Endothelial cell (in vitro differentiated cells): ENCODE data around the gene DBH. TPM values are rescaled to one million over a fixed set of nuclear protein-coding genes. Genes with fewer than 3 reads are reported as not detected.

Source experiments
- DNase-seq: peaks from one replicate; pipeline ENCODE4 v3.0.0; 2021; ENCODE audit warnings: low spot score
- H3K27ac Mint-ChIP-seq: one replicate; pipeline ENCODE4 v1.8.0; 2021; ENCODE audit warnings: mixed read lengths, inconsistent platforms; ENCODE audit not compliant: unreplicated experiment
- H3K27me3 Mint-ChIP-seq: one replicate; pipeline ENCODE4 v1.8.0; 2021; ENCODE audit warnings: mild to moderate bottlenecking, moderate library complexity, mixed read lengths, inconsistent platforms; ENCODE audit not compliant: unreplicated experiment
- H3K36me3 Mint-ChIP-seq: one replicate; pipeline ENCODE4 v1.8.0; 2021; ENCODE audit warnings: mild to moderate bottlenecking, low read depth, mixed read lengths, inconsistent platforms; ENCODE audit not compliant: unreplicated experiment
- H3K4me1 Mint-ChIP-seq: one replicate; pipeline ENCODE4 v1.8.0; 2021; ENCODE audit warnings: mild to moderate bottlenecking, mixed read lengths, inconsistent platforms; ENCODE audit not compliant: unreplicated experiment
- H3K4me3 Mint-ChIP-seq: one replicate; pipeline ENCODE4 v1.8.0; 2021; ENCODE audit warnings: mild to moderate bottlenecking, mixed read lengths, inconsistent platforms; ENCODE audit not compliant: unreplicated experiment
- H3K9me3 Mint-ChIP-seq: one replicate; pipeline ENCODE4 v1.8.0; 2021; ENCODE audit warnings: mixed read lengths, inconsistent platforms; ENCODE audit not compliant: unreplicated experiment
- CTCF ChIP-seq: fragments of 200-600 bp; sonication (generic); IDR thresholded peaks from one replicate; pipeline ENCODE4 v1.5.0; 2021; ENCODE audit warnings: antibody characterized with exemption; ENCODE audit not compliant: unreplicated experiment
- total RNA-seq: library from RNA; stranded (reverse); fragmentation: NEBNext Ultra II Directional; extraction: Animal tissue kit (Norgen Biotek cat#: 25700); gene quantifications from one replicate; pipeline ENCODE4 v1.2.1, GENCODE V29; 2021; ENCODE audit not compliant: unreplicated experiment

Gene DBH
- total RNA-seq, 1 donor from 2014 or later, result 0.08 TPM

- TF ChIP-seq CTCF, result no peak
- Mint-ChIP-seq H3K36me3 (no peaks in the 10 kb centered on the region), H3K27me3 (peaks cover 7% of the 10 kb centered on the region), H3K27ac (no peak overlapping the region), H3K4me1 (no peaks in the 10 kb centered on the region), H3K9me3 (no peaks in the 10 kb centered on the region), H3K4me3 (no peak overlapping the region)
- DNase-seq, result no peak
Measured at GRCh38 chr9:133694686-133695085, 58.5 kb downstream of the DBH start.

GRCh38 chr9:133696071-133696472 is 59.9 kb downstream of the DBH start:
- Mint-ChIP-seq H3K4me1 (peaks cover 8% of the 10 kb centered on the region), H3K9me3 (no peaks in the 10 kb centered on the region), H3K36me3 (no peaks in the 10 kb centered on the region), H3K27ac (no peak overlapping the region), H3K4me3 (no peak overlapping the region), H3K27me3 (peaks cover 7% of the 10 kb centered on the region)
- TF ChIP-seq CTCF, result no peak
- DNase-seq, result no peak

- no peak for TF ChIP-seq CTCF
- peaks cover 11% of the 10 kb centered on the region for H3K4me1 Mint-ChIP-seq
- H3K36me3 Mint-ChIP-seq, result no peaks in the 10 kb centered on the region
Measured at GRCh38 chr9:133699546-133699945, 63.4 kb downstream of the DBH start.

GRCh38 chr9:133700819-133701320 is 64.7 kb downstream of the DBH start:
- Mint-ChIP-seq H3K27me3 (peaks cover 8% of the 10 kb centered on the region), H3K4me1 (peaks cover 11% of the 10 kb centered on the region), H3K36me3 (no peaks in the 10 kb centered on the region), H3K27ac (peak overlapping the region; percentile 76), H3K9me3 (no peaks in the 10 kb centered on the region), H3K4me3 (no peak overlapping the region)
- TF ChIP-seq CTCF, result no peak
- DNase-seq, result no peak

More at GRCh38 chr9:133699546-133699945, 63.4 kb downstream of the DBH start:
- no peak overlapping the region for H3K4me3 Mint-ChIP-seq
- H3K27ac Mint-ChIP-seq, result no peak overlapping the region
- peaks cover 7% of the 10 kb centered on the region for H3K27me3 Mint-ChIP-seq
- no peaks in the 10 kb centered on the region for H3K9me3 Mint-ChIP-seq
- no peak for DNase-seq

- no peak for TF ChIP-seq CTCF
- H3K9me3 Mint-ChIP-seq, result no peaks in the 10 kb centered on the region
- H3K4me3 Mint-ChIP-seq, result no peak overlapping the region
- no peaks in the 10 kb centered on the region for H3K36me3 Mint-ChIP-seq
- no peak for DNase-seq
- peaks cover 9% of the 10 kb centered on the region for H3K27me3 Mint-ChIP-seq
- peaks cover 11% of the 10 kb centered on the region for H3K4me1 Mint-ChIP-seq
- H3K27ac Mint-ChIP-seq, result no peak overlapping the region
Measured at GRCh38 chr9:133701321-133701980, 65.3 kb downstream of the DBH start.
